Activated B cell treated with CpG ODN at 0.5 μM for 24 hours (primary cell): ENCODE measurements around the gene RAPGEF4. TPM values are rescaled to one million over a fixed set of nuclear protein-coding genes. Genes with fewer than 3 reads are reported as not detected.

Experiments used
- ATAC-seq: fragments of 200-7000 bp; cut with Tn5 transposase; one replicate; pipeline ENCODE4 v1.10.0; 2021; ENCODE audit warnings: low read depth, mild to moderate bottlenecking, moderate library complexity
- CTCF ChIA-PET: fragments of 350-600 bp; sonication (Branson Sonifier 250); formaldehyde crosslinking; loops from one replicate; lab custom pipeline; 2021; ENCODE audit warnings: antibody characterized with exemption; lab: Charles Lee
- POLR2A ChIA-PET: fragments of 350-600 bp; sonication (Branson Sonifier 250); formaldehyde crosslinking; loops from one replicate; lab custom pipeline; 2021; ENCODE audit warnings: antibody characterized with exemption; lab: Charles Lee
- DNase-seq: peaks from one replicate; pipeline ENCODE4 v3.0.0; 2022
- H3K27ac Mint-ChIP-seq: one replicate; pipeline ENCODE4 v1.8.0; 2020; ENCODE audit warnings: mixed read lengths
- H3K27me3 Mint-ChIP-seq: one replicate; pipeline ENCODE4 v1.8.0; 2021; ENCODE audit warnings: mixed read lengths
- H3K36me3 Mint-ChIP-seq: one replicate; pipeline ENCODE4 v1.8.0; 2021; ENCODE audit warnings: low read depth, mixed read lengths
- H3K4me1 Mint-ChIP-seq: one replicate; pipeline ENCODE4 v1.8.0; 2021; ENCODE audit warnings: mixed read lengths
- H3K4me3 Mint-ChIP-seq: one replicate; pipeline ENCODE4 v1.8.0; 2020; ENCODE audit warnings: mild to moderate bottlenecking, mixed read lengths
- H3K9me3 Mint-ChIP-seq: one replicate; pipeline ENCODE4 v1.8.0; 2020; ENCODE audit warnings: mixed read lengths
- CTCF ChIP-seq: fragments of 200-600 bp; IDR thresholded peaks from one replicate; pipeline ENCODE4 v1.8.0; 2022; ENCODE audit warnings: antibody characterized with exemption, mild to moderate bottlenecking
- intact Hi-C: fragments of 100-400 bp; cut with micrococcal nuclease; formaldehyde crosslinking; loops from one replicate; pipeline ENCODE4 v1.15.1; 2024
- total RNA-seq: library from RNA; stranded (reverse); gene quantifications from 2 replicates; pipeline ENCODE4 v1.2.3, GENCODE V29; 2022

RAPGEF4 gene
- total RNA-seq, 1 donor from 2014 or later, result not detected

GRCh38 chr2:172836347-172836821 is 100.7 kb downstream of the RAPGEF4 start:
- ChIA-PET POLR2A (interaction anchor here (0.6 kb wide), 1 partner anchor 836 kb away, joined by 4 read pairs; no protein-coding TSS in a partner anchor), CTCF (no interaction called here)
- H3K27ac Mint-ChIP-seq, result no peak overlapping the region
- no peak overlapping the region for H3K4me3 Mint-ChIP-seq
- no peak for DNase-seq
- no peaks in the 10 kb centered on the region for H3K36me3 Mint-ChIP-seq
- H3K27me3 Mint-ChIP-seq, result peaks cover 10% of the 10 kb centered on the region
- no peaks in the 10 kb centered on the region for H3K9me3 Mint-ChIP-seq
- H3K4me1 Mint-ChIP-seq, result no peaks in the 10 kb centered on the region
- intact Hi-C loops, result no loop called here
- TF ChIP-seq CTCF, result no peak
- no peak for ATAC-seq

DNA sequence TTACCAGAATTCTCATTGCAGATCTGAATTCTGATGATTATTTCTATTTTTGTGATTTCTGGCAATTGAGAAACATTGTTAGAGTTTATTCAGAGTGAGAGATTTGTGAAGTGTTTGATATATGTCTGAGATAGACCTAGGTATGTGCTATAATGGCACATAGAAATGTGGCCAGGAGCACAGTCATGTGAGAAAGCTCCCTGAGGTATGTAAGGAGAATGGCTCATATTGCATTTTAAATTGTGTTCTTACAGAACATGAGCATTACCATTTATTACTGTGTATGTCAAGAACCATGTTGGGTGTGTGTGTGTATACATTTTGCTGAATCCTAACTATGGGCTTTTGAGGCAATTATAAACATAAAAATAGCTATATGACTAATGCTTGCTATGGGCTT is 101.2 kb downstream of the RAPGEF4 start:
- peaks cover 10% of the 10 kb centered on the region for H3K27me3 Mint-ChIP-seq
- ATAC-seq, result no peak
- H3K36me3 Mint-ChIP-seq, result no peaks in the 10 kb centered on the region
- DNase-seq, result no peak
- no peaks in the 10 kb centered on the region for H3K9me3 Mint-ChIP-seq
- ChIA-PET CTCF (no interaction called here), POLR2A (no interaction called here)
- H3K4me3 Mint-ChIP-seq, result no peak overlapping the region
- no peaks in the 10 kb centered on the region for H3K4me1 Mint-ChIP-seq
- H3K27ac Mint-ChIP-seq, result no peak overlapping the region
- intact Hi-C loops, result no loop called here
- TF ChIP-seq CTCF, result no peak

DNA sequence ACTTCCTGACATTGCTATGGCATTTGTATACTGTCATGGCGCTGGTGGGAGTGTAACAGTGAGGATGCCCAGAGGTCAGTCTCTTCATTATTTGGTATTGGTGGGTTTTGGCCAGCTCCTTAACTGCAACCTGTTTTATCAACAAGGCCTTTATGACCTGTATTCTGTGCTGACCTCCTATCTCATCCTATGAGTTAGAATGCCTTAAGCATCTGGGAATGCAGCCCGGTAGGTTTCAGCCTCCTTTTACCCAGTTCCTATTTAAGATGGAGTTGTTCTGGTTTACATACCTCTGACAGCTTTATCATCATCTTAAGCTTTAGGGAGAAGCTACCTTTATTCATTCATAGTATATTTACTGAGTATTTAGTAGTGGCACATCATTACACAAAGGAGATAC is 103.8 kb downstream of the RAPGEF4 start:
- no peaks in the 10 kb centered on the region for H3K36me3 Mint-ChIP-seq
- no peak overlapping the region for H3K27ac Mint-ChIP-seq
- no peak overlapping the region for H3K4me3 Mint-ChIP-seq
- ChIA-PET POLR2A (no interaction called here), CTCF (no interaction called here)
- no peak for TF ChIP-seq CTCF
- no peaks in the 10 kb centered on the region for H3K9me3 Mint-ChIP-seq
- no peaks in the 10 kb centered on the region for H3K4me1 Mint-ChIP-seq
- ATAC-seq, result no peak
- intact Hi-C loops, result no loop called here
- H3K27me3 Mint-ChIP-seq, result peaks cover 5% of the 10 kb centered on the region
- DNase-seq, result no peak

GRCh38 chr2:172842511-172843265 is 107.0 kb downstream of the RAPGEF4 start:
- Mint-ChIP-seq H3K27ac (no peak overlapping the region), H3K4me3 (no peak overlapping the region), H3K36me3 (no peaks in the 10 kb centered on the region), H3K27me3 (peaks cover 3% of the 10 kb centered on the region), H3K4me1 (no peaks in the 10 kb centered on the region), H3K9me3 (no peaks in the 10 kb centered on the region)
- no peak for TF ChIP-seq CTCF
- ATAC-seq, result no peak
- no peak for DNase-seq
- intact Hi-C loops, result no loop called here
- ChIA-PET CTCF (no interaction called here), POLR2A (no interaction called here)

GRCh38 chr2:172843266-172843582 is 107.6 kb downstream of the RAPGEF4 start:
- ChIA-PET CTCF (no interaction called here), POLR2A (no interaction called here)
- Mint-ChIP-seq H3K27ac (no peak overlapping the region), H3K36me3 (no peaks in the 10 kb centered on the region), H3K9me3 (no peaks in the 10 kb centered on the region), H3K4me1 (no peaks in the 10 kb centered on the region), H3K27me3 (peaks cover 3% of the 10 kb centered on the region), H3K4me3 (no peak overlapping the region)
- intact Hi-C loops, result no loop called here
- no peak for ATAC-seq
- DNase-seq, result no peak
- TF ChIP-seq CTCF, result no peak
